Measurements from ENCODE around the gene TMEM272. TPM values are rescaled to one million over a fixed set of nuclear protein-coding genes. Genes with fewer than 3 reads are reported as not detected.

TMEM272 gene
- total RNA-seq, 1 donor, result not detected

- TF ChIP-seq CTCF (IDR thresholded peaks at IDR 0.05; ENCODE audit: insufficient read depth, low read depth, low read length), result no peak
- no peak for DNase-seq (ENCODE audit: low read depth)
- H3K4me3 ChIP-seq (ENCODE audit: low read depth, low read length), result no peak overlapping the region
Observed at GRCh38 chr13:51811920-51812451, 33.0 kb downstream of the TMEM272 start.

GRCh38 chr13:51811046-51811445 is 33.9 kb downstream of the TMEM272 start:
- H3K4me3 ChIP-seq (ENCODE audit: low read depth, low read length), result no peak overlapping the region
- no peak for TF ChIP-seq CTCF (IDR thresholded peaks at IDR 0.05; ENCODE audit: insufficient read depth, low read depth, low read length)
- DNase-seq (ENCODE audit: low read depth), result no peak

GRCh38 chr13:51808811-51809210 is 36.2 kb downstream of the TMEM272 start:
- DNase-seq (ENCODE audit: low read depth), result no peak
- no peak overlapping the region for H3K4me3 ChIP-seq (ENCODE audit: low read depth, low read length)
- TF ChIP-seq CTCF (IDR thresholded peaks at IDR 0.05; ENCODE audit: insufficient read depth, low read depth, low read length), result no peak

- H3K4me3 ChIP-seq (ENCODE audit: low read depth, low read length), result no peak overlapping the region
- no peak for DNase-seq (ENCODE audit: low read depth)
- TF ChIP-seq CTCF (IDR thresholded peaks at IDR 0.05; ENCODE audit: insufficient read depth, low read depth, low read length), result no peak
Observed at GRCh38 chr13:51807041-51807440, 37.9 kb downstream of the TMEM272 start.

GRCh38 chr13:51806566-51806965 is 38.4 kb downstream of the TMEM272 start:
- H3K4me3 ChIP-seq (ENCODE audit: low read depth, low read length), result no peak overlapping the region
- no peak for TF ChIP-seq CTCF (IDR thresholded peaks at IDR 0.05; ENCODE audit: insufficient read depth, low read depth, low read length)
- no peak for DNase-seq (ENCODE audit: low read depth)

- no peak for DNase-seq (ENCODE audit: low read depth)
- no peak overlapping the region for H3K4me3 ChIP-seq (ENCODE audit: low read depth, low read length)
- TF ChIP-seq CTCF (IDR thresholded peaks at IDR 0.05; ENCODE audit: insufficient read depth, low read depth, low read length), result no peak
Observed at GRCh38 chr13:51805925-51806324, 39.1 kb downstream of the TMEM272 start.

- no peak for TF ChIP-seq CTCF (IDR thresholded peaks at IDR 0.05; ENCODE audit: insufficient read depth, low read depth, low read length)
- H3K4me3 ChIP-seq (ENCODE audit: low read depth, low read length), result no peak overlapping the region
- no peak for DNase-seq (ENCODE audit: low read depth)
Observed at GRCh38 chr13:51805313-51805712, 39.7 kb downstream of the TMEM272 start.
